GM12878 (cell line): ENCODE measurements around the gene UGT1A6. TPM values are rescaled to one million over a fixed set of nuclear protein-coding genes. Genes with fewer than 3 reads are reported as not detected.

Experiments
- ATAC-seq: fragments of 200-7000 bp; cut with Tn5 transposase; 3 replicates; pipeline ENCODE4 v1.9.1; 2020; ENCODE audit warnings: mild to moderate bottlenecking, moderate library complexity
- BruUV-seq: library from RNA; stranded (reverse); fragments of 400-500 nt; replicated peaks from 2 replicates; lab custom pipeline; 2021; lab: Mats Ljungman, UMichigan
- CTCF ChIA-PET: fragments of 300-600 bp; sonication (Branson Sonifier 250); formaldehyde crosslinking; extraction: SDS; loops from one replicate; lab custom pipeline; 2021; ENCODE audit warnings: inconsistent platforms; lab: Yijun Ruan, JAX
- POLR2A ChIA-PET: fragments of 350-600 bp; formaldehyde crosslinking; extraction: SDS; loops from one replicate; lab custom pipeline; 2021; ENCODE audit warnings: inconsistent platforms; lab: Charles Lee
- RAD21 ChIA-PET: fragments of 300-600 bp; sonication (Branson Sonifier 250); formaldehyde crosslinking; loops from one replicate; lab custom pipeline; 2023; ENCODE audit warnings: antibody characterized with exemption; ENCODE audit not compliant: unreplicated experiment; lab: Charles Lee
- SMC1A ChIA-PET: fragments of 300-600 bp; sonication (Branson Sonifier 250); formaldehyde crosslinking; loops from one replicate; lab custom pipeline; 2023; ENCODE audit not compliant: unreplicated experiment, uncharacterized antibody; lab: Charles Lee
- DNase-seq: peaks from one replicate; pipeline ENCODE4 v3.0.0-alpha.2; 2011; ENCODE audit warnings: low read depth, low spot score
- FAIRE-seq: peaks from 3 replicates; lab custom pipeline; 2011; peaks lifted over from hg19 to GRCh38; lab: Jason Lieb, UNC
- H2AFZ ChIP-seq: 2 replicates; pipeline ENCODE4 v1.6.0; 2011; ENCODE audit warnings: low read depth, low read length, control low read depth; ENCODE audit not compliant: control insufficient read depth
- H3K27ac ChIP-seq: 2 replicates; pipeline ENCODE4 v1.5.1; 2011; ENCODE audit warnings: control low read depth; ENCODE audit not compliant: control insufficient read depth, insufficient read depth
- H3K27me3 ChIP-seq, 2 experiments: replicated peaks in 1 of 2; 2 replicates each; pipeline versions ENCODE4 v1.6.0 to v1.6.1; 2011; ENCODE audit warnings: low read length in 1 of 2; ENCODE audit not compliant: control insufficient read depth in 2 of 2, insufficient read depth in 2 of 2
- H3K36me3 ChIP-seq, 2 experiments: 2 replicates each; pipeline ENCODE4 v1.5.1; 2011; ENCODE audit warnings: low read length in 1 of 2; ENCODE audit not compliant: control insufficient read depth in 2 of 2, insufficient read depth in 2 of 2
- H3K4me1 ChIP-seq: 2 replicates; pipeline ENCODE4 v1.6.1; 2011; ENCODE audit warnings: mild to moderate bottlenecking, low read length, moderate library complexity, mixed read lengths; ENCODE audit not compliant: control insufficient read depth, insufficient read depth
- H3K4me2 ChIP-seq: 2 replicates; pipeline ENCODE4 v1.6.0; 2011; ENCODE audit warnings: control low read depth; ENCODE audit not compliant: control insufficient read depth, insufficient read depth
- H3K4me3 ChIP-seq: fragments of 200-600 bp; sonication (generic); 2 replicates; pipeline ENCODE4 v1.5.1; 2016
- H3K79me2 ChIP-seq: 2 replicates; pipeline ENCODE4 v1.6.0; 2011; ENCODE audit warnings: low read length; ENCODE audit not compliant: control insufficient read depth, insufficient read depth
- H3K9ac ChIP-seq: 2 replicates; pipeline ENCODE4 v1.8.0; 2011; ENCODE audit warnings: low read length, control low read depth, mixed read lengths; ENCODE audit not compliant: control insufficient read depth, insufficient read depth
- H3K9me3 ChIP-seq: replicated peaks from 3 replicates; pipeline ENCODE4 v1.5.1; 2011; ENCODE audit warnings: mild to moderate bottlenecking, low read length; ENCODE audit not compliant: control insufficient read depth, insufficient read depth
- H4K20me1 ChIP-seq: 2 replicates; pipeline ENCODE4 v1.6.0; 2011; ENCODE audit not compliant: control insufficient read depth, insufficient read depth
- GATAD2B ChIP-seq: fragments of 450-650 bp; conservative IDR thresholded peaks from 2 replicates; pipeline ENCODE4 v1.6.1; 2017; ENCODE audit warnings: low read depth, mild to moderate bottlenecking, moderate library complexity
- HDAC6 ChIP-seq: fragments of 200-600 bp; sonication (generic); IDR thresholded peaks from one replicate; pipeline ENCODE4 v1.8.0; 2017; ENCODE audit warnings: antibody characterized with exemption; ENCODE audit not compliant: unreplicated experiment
- PML ChIP-seq: IDR thresholded peaks from 2 replicates; pipeline ENCODE4 v1.6.1; 2012; ENCODE audit warnings: low read length, inconsistent platforms
- POLR2A ChIP-seq: IDR thresholded peaks from 2 replicates; pipeline ENCODE4 v1.6.1; 2011; ENCODE audit warnings: low read depth, mild to moderate bottlenecking, low read length
- ZBTB4 ChIP-seq: fragments of 450-650 bp; formaldehyde crosslinking; IDR thresholded peaks from 2 replicates; pipeline ENCODE4 v1.4.0; 2022; ENCODE audit warnings: mild to moderate bottlenecking, moderate library complexity
- WGBS: methylation state at CpG from one replicate; pipeline ENCODE4 v1.1.6; 2016; ENCODE audit warnings: low lambda C conversion rate; ENCODE audit not compliant: insufficient replicate concordance, insufficient coverage; ENCODE audit errors: missing lambda C conversion rate; 5-methylcytosine and 5-hydroxymethylcytosine counted together
- in situ Hi-C: fragments of 300-500 bp; cut with MboI; formaldehyde crosslinking; loops from 9 replicates; pipeline ENCODE4 v1.14.3; 2018; ENCODE audit warnings: mixed read lengths
- intact Hi-C: fragments of 100-400 bp; cut with micrococcal nuclease; formaldehyde crosslinking; loops from one replicate; pipeline ENCODE4 v1.14.2; 2022; ENCODE audit not compliant: unreplicated experiment
- polyA plus RNA-seq, 11 experiments: library from polyadenylated mRNA; depleted of rRNA in 4 of 11; unstranded in 6 of 11; stranded (reverse) in 5 of 11; fragments of >200 nt; fragmentation: Nextera tagmentation in 4 of 11; fragmentation: Illumina TruSeq in 1 of 11; extraction: Ambion mirVana in 4 of 11; extraction: Trizol in 1 of 11; gene quantifications; 1 replicate in 1 of 11; 2 replicates in 10 of 11; pipeline versions ENCODE4 v1.2.1 to v1.2.3, GENCODE V29; 2011 to 2016; ENCODE audit warnings: inconsistent platforms in 2 of 11, missing spikeins in 2 of 11, low read depth in 1 of 11
- total RNA-seq, 4 experiments: library from RNA; depleted of rRNA in 3 of 4; stranded (reverse); fragments of >200 nt in 3 of 4; fragmentation: Illumina TruSeq in 1 of 4; extraction: Trizol in 1 of 4; gene quantifications; 2 replicates each; pipeline versions ENCODE4 v1.2.1 to v1.2.3, GENCODE V29; 2013 to 2021

The UGT1A6 gene
- total and polyA plus RNA-seq, 10 of the 15 experiments (the other 5 are each of a cell fraction or from before 2014, with no cell fraction given), result not detected

- no peak for FAIRE-seq
- no peaks in the 10 kb centered on the region; the same call in 1 of the 3 replicates for H3K9me3 ChIP-seq
- intact Hi-C loops, result loop anchor here (10.0 kb wide), 1 partner anchor 228 kb away; no protein-coding TSS in a partner anchor
- TF ChIP-seq GATAD2B (no peak), HDAC6 (no peak), POLR2A (no peak), PML (no peak), ZBTB4 (CRISPR knock-in tag) (no peak)
- TF ChIP-seq, all 136 proteins: peak for 0
- in situ Hi-C loops, result no loop called here
- Histone ChIP-seq H3K27me3 (peaks cover 0 to 4% of the 10 kb centered on the region in 2 experiments; a peak in 2 of 4 replicates), H3K4me1 (no peaks in the 10 kb centered on the region), H3K36me3 (no peaks in the 10 kb centered on the region), H3K27ac (no peak overlapping the region), H2AFZ (no peak overlapping the region), H3K9ac (no peak overlapping the region), H4K20me1 (no peaks in the 10 kb centered on the region), H3K4me2 (no peak overlapping the region), H3K79me2 (no peaks in the 10 kb centered on the region), H3K4me3 (no peak overlapping the region)
- no TSS peak for BruUV-seq
- DNase-seq, result no peak
- SMC1A ChIA-PET, result no interaction called here
- no peak for ATAC-seq
- RAD21 ChIA-PET, result no interaction called here
- WGBS, result 71% methylated on average over 7 of the region's 7 CpGs
- POLR2A ChIA-PET, result no interaction called here
- CTCF ChIA-PET, result interaction anchor here (1.0 kb wide), 1 partner anchor 201 kb away, joined by 3 read pairs; no protein-coding TSS in a partner anchor
These were observed 20.5 kb downstream of the UGT1A6 start for GRCh38 chr2:233713262-233713615.
